ENCODE results near the gene SCEL. TPM values are rescaled to one million over a fixed set of nuclear protein-coding genes. Genes with fewer than 3 reads are reported as not detected.

SCEL gene
- total and polyA plus RNA-seq, 2 of the 8 experiments (the other 6 are each of a cell fraction or from before 2014, with no cell fraction given), result not detected

DNA sequence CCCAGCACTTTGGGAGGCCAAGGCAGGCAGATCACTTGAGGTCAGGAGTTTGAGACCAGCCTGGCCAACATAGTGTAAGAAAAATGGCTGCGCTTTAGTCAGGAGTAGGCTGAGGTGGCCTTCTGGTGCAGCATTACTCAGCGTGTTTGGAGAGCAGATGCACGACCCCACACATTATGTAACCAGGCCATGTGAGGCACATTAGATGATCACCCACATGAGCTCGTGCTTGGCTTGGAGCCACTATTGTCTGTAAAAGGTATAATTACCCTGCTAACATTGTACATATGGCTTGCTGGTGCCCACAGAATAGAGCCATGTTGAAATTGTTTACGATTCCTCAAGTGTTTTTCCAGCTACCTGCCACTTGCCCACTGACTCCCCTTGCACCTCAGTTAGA lies 24.0 kb upstream of the SCEL start:
- Histone ChIP-seq H2BK120ac (replicated peaks; ENCODE audit: low read depth, low read length) (no peak overlapping the region), H2BK5ac (ENCODE audit: low read depth, low read length) (no peak overlapping the region), H3K36me3 (ENCODE audit: control insufficient read depth in 2 of 4, insufficient read depth in 4 of 4, low read length in 3 of 4) (no peaks in the 10 kb centered on the region), H2AK5ac (ENCODE audit: low read depth, low read length) (no peak overlapping the region), H3K27me3 (replicated peaks in 1 of 4; ENCODE audit: control insufficient read depth in 3 of 4, extremely low read depth in 1 of 4, insufficient read depth in 3 of 4, low read length in 3 of 4) (no peaks in the 10 kb centered on the region), H2BK20ac (ENCODE audit: low read length) (no peak overlapping the region), H3K4me3 (ENCODE audit: extremely low read depth in 1 of 4, insufficient read depth in 2 of 4, low read depth in 3 of 4, low read length in 4 of 4) (no peak overlapping the region), H4K20me1 (replicated peaks in 1 of 2; ENCODE audit: control insufficient read depth in 1 of 2, insufficient read depth in 2 of 2, low read length in 2 of 2) (no peaks in the 10 kb centered on the region), H3K9ac (replicated peaks in 1 of 4; ENCODE audit: extremely low read depth in 1 of 4, low read depth in 3 of 4, low read length in 3 of 4) (no peak overlapping the region), H3K23ac (ENCODE audit: insufficient read length) (no peak overlapping the region), H3K23me2 (ENCODE audit: low read depth, low read length) (no peaks in the 10 kb centered on the region), H3K4me1 (replicated peaks in 1 of 4; ENCODE audit: control insufficient read depth in 3 of 4, insufficient read depth in 4 of 4, low read length in 3 of 4) (no peaks in the 10 kb centered on the region), H3K79me1 (ENCODE audit: low read depth, low read length) (no peaks in the 10 kb centered on the region), H3K27ac (ENCODE audit: low read depth, low read length) (no peak overlapping the region), H3K56ac (replicated peaks; ENCODE audit: insufficient read length, low read depth, low read length) (no peak overlapping the region), H2BK15ac (ENCODE audit: low read length) (no peak overlapping the region; the same call in 1 of the 2 replicates), H3K4ac (replicated peaks; ENCODE audit: insufficient read length, low read depth, low read length) (no peak overlapping the region), H3K14ac (ENCODE audit: insufficient read length) (no peak overlapping the region), H2BK12ac (ENCODE audit: low read depth, low read length) (no peak overlapping the region), H4K91ac (replicated peaks; ENCODE audit: insufficient read length, low read length) (no peak overlapping the region), H4K8ac (ENCODE audit: extremely low read depth, insufficient read depth, low read length) (no peak overlapping the region), H3K79me2 (ENCODE audit: control insufficient read depth in 1 of 2, insufficient read depth in 2 of 2, low read length in 2 of 2) (no peaks in the 10 kb centered on the region), H4K5ac (ENCODE audit: insufficient read length, low read depth, low read length) (no peak overlapping the region), H2AFZ (ENCODE audit: low read length) (no peak overlapping the region), H3K9me3 (ENCODE audit: insufficient read depth in 2 of 2, low read depth in 1 of 2, low read length in 1 of 2) (no peaks in the 10 kb centered on the region), H3K18ac (ENCODE audit: extremely low read depth, low read length) (no peak overlapping the region), H3K4me2 (ENCODE audit: insufficient read depth in 1 of 2, low read depth in 2 of 2, low read length in 2 of 2) (no peak overlapping the region)
- POLR2A ChIA-PET (ENCODE audit: partially characterized antibody), result no interaction called here
- FAIRE-seq, result no peak
- 85% methylated on average over 5 of the region's 5 CpGs; no CpG with 5 or more reads in 1 of the 2 experiments for WGBS, 2 experiments (ENCODE audit: extremely low coverage in 1 of 2, insufficient coverage in 1 of 2, insufficient read length in 1 of 2, insufficient replicate concordance in 2 of 2, low coverage in 1 of 2, low lambda C conversion rate in 2 of 2, missing lambda C conversion rate in 1 of 2)
- TF ChIP-seq SAP30 (IDR thresholded peaks at IDR 0.05; ENCODE audit: insufficient read depth, insufficient replicate concordance, low read length) (no peak), EP300 (IDR thresholded peaks at IDR 0.05; ENCODE audit: borderline replicate concordance in 1 of 2, low read depth in 2 of 2, low read length in 2 of 2) (no peak), ZNF274 (IDR thresholded peaks at IDR 0.05; ENCODE audit: borderline replicate concordance, extremely low read depth, low read length) (no peak), RXRA (IDR thresholded peaks at IDR 0.05; ENCODE audit: insufficient read depth, low read depth, low read length) (no peak), SP1 (IDR thresholded peaks at IDR 0.05; ENCODE audit: low read depth, low read length) (no peak), HDAC6 (IDR thresholded peaks at IDR 0.05; ENCODE audit: low read depth, low read length) (no peak), CBX5 (IDR thresholded peaks at IDR 0.05; ENCODE audit: low read depth, low read length) (no peak), TAF1 (IDR thresholded peaks at IDR 0.05; ENCODE audit: low read depth, low read length) (no peak), HDAC2 (IDR thresholded peaks at IDR 0.05; ENCODE audit: borderline replicate concordance in 1 of 2, low read depth in 2 of 2, low read length in 2 of 2) (no peak), CHD1 (IDR thresholded peaks at IDR 0.05; ENCODE audit: low read depth, low read length) (no peak), CHD2 (IDR thresholded peaks at IDR 0.05; ENCODE audit: low read length) (no peak)
- TF ChIP-seq, protein P1, sequence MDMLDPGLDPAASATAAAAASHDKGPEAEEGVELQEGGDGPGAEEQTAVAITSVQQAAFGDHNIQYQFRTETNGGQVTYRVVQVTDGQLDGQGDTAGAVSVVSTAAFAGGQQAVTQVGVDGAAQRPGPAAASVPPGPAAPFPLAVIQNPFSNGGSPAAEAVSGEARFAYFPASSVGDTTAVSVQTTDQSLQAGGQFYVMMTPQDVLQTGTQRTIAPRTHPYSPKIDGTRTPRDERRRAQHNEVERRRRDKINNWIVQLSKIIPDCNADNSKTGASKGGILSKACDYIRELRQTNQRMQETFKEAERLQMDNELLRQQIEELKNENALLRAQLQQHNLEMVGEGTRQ (IDR thresholded peaks at IDR 0.05; ENCODE audit: low read length), result no peak
- no peak for DNase-seq (ENCODE audit: low read depth in 1 of 2, low spot score in 2 of 2)
- CTCF ChIA-PET (ENCODE audit: partially characterized antibody), result interaction anchor here (0.8 to 1.3 kb wide), 2 partner anchors 33 to 181 kb away, joined by 3 read pairs; no protein-coding TSS in a partner anchor
